HG02759 (cell line): ENCODE results near the gene TBL1X.
"Not testable (repeated sequence)": the region's sequence is repeated elsewhere in the genome, so short reads cannot be mapped to it uniquely, and the experiment has no call there.

Source experiments
- ATAC-seq: cut with Tn5 transposase; IDR thresholded peaks from one replicate; pipeline ENCODE4 v1.9.1; 2021; ENCODE audit warnings: mild to moderate bottlenecking, moderate library complexity; ENCODE audit not compliant: unreplicated experiment

The TBL1X gene

DNA sequence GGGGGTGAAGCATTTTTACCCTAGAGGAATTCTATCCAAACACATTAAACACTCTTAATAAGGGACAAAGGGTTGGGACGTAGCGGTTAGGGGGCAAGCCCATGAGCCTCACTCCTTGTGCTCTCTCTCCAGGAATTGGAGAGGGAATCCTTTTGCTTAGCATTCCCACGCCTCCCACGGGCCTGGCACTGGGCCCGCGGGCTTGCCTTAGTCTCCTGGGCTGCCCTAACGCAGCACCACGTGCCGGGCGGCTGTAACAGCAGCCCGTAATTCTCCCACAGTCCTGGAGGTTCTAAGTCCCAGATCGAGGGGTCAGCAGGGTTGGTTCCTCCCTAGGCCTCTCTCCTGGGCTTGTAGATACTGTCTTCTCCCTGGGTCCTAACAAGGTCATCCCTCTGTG is 67.5 kb downstream of the TBL1X start:
- ATAC-seq = no peak

DNA sequence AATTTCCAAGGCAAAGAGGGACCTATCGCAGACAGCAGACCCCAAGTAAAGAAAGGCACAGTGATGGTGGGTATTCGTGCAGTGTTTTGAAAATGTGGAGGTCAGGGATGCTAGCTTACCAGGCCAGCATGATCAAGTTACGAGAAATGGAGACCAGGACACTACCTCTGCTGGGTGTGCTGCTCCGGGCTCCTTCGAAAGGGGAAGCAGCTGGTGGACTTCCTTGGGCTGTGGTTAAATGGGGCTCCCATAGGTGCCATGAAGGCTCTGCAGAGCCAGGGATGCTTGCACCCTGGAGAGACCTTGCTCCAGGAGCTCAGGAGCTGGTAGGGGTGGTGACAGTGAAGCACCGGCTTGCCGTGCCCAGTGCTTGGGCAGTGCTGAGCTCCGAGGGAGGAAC is 68.8 kb downstream of the TBL1X start:
- ATAC-seq = no peak

DNA sequence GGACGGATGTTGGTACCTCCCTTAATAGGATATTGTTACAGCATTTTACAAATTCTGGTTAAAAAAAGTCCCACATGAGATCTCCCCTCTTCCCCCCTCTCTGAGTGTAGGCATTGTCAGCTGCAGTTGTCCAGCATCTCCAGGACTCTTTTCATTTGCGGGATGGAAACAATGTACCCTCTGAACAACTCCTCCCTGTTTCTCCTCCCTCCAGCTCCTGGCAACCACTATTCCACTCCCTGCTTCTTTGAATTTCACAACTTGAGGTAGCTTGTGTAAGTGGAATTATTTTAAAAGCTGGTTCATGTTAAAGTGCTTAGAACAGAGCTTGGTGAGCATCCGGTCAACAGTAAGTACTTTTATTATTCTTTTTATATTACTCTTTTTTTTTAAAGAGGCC is 69.8 kb downstream of the TBL1X start:
- no peak for ATAC-seq

DNA sequence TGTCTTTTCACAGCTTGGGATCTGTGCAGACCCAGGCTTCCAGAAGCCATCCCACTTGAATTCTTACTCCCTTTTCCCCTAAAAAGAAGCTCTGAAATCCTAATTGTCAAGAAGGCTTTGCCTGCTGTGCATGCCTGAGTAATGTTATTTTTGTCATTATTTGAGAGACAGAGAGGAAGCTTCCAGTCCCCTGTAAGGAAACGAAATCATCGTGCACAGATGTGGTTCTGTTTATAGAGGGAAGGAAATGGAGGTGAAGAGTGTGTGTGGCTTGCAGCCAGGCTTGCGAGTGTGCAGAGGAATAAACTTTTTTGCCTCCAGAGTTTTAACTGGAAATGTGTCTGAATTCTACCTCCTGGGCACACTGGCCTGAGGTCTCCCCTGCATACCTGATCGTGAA is 70.2 kb downstream of the TBL1X start:
- ATAC-seq = no peak

DNA sequence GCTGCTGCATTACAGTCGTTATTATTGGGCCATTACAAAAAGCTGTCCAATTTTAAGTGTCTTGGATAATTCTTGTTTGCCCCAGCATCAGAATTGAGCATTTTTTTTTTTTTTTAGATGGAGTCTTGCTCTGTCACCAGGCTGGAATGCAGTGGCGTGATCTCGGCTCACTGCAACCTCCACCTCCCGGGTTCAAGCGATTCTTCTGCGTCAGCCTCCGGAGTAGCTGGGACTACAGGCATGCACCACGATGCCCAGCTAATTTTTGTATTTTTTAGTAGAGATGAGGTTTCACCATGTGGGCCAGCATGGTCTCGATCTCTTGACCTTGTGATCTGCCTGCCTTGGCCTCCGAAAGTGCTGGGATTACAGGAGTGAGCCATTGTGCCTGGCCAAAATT is 71.3 kb downstream of the TBL1X start:
- ATAC-seq = not testable (repeated sequence)

DNA sequence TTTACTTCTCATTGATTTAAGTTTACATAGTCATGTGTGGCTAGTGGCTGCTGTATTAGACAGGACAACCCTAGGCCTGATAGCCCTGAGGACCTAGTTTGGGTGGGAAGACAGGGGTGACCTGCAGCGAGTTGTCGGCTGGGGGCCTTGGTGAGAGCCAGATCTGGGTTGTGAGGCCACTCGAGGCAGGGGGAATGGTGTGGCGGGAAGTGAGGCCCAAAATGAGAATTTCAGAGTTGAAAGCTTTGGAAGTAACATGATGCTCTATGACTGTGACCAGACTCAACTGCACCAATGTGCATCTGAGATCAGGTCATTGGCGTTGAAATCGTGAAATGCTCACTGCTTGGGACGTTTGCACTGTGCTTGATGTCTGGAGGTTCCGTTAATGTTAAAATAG is 72.9 kb downstream of the TBL1X start:
- no peak for ATAC-seq

DNA sequence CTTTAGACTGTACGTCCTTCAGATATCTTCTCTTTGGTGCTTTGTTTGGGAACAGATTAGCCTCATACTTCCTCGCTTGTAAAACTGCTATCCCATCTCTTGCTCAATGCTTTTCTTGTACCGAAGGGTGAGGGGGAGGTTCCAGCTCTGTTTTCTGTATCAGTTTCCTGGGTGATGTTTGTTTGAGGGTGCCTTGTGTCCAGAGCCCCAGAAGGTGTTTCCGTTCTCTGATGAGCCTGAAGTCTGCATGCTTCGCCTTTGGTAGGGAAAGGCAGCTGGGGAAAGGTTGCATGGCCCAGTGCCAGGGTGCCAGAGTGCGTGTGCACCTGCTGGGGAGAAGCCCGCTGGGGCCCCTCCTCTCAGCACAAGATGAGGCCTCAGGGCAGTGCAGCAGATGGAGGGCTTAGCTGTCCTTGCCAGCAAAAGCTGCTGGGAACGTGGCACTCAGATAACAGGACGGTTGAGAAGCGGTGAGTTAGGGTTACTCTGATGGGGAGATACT is 73.7 kb downstream of the TBL1X start:
- no peak for ATAC-seq

DNA sequence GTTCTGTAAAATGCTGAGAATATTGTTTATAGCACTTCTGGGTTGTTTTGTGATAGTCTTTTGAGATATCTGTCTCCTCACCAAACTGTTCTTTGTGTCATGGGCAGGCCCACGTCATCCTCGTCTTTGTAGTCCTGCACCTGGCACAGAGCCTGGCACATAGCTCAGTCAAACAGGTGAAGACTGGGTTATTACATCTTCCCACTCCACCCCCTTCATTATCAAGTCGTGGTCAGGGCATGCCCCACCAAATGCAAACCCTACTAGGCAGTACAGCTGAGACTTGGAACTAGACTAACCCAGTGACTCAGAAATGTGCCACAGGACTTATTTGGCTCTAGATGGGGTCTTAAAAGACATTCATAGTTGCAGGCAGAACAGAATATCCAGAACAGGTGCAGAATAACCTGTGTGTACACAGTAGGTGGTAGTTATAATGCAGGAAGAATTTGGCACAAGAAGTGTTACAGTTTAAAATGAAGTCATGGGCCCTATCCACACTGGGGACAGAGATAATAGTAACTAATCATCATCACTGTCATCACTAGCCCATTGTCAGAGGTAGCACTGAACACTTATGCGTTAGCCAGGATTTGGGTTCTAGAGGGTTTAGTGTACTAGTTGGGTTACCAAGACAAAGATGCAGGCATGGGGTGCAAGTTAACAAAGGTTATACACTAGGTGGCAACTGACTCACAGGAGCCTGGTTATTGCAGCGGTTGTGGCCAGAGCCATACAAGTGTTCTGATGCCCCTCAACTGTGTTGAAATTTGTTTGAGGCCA is 74.9 kb downstream of the TBL1X start:
- ATAC-seq = no peak

DNA sequence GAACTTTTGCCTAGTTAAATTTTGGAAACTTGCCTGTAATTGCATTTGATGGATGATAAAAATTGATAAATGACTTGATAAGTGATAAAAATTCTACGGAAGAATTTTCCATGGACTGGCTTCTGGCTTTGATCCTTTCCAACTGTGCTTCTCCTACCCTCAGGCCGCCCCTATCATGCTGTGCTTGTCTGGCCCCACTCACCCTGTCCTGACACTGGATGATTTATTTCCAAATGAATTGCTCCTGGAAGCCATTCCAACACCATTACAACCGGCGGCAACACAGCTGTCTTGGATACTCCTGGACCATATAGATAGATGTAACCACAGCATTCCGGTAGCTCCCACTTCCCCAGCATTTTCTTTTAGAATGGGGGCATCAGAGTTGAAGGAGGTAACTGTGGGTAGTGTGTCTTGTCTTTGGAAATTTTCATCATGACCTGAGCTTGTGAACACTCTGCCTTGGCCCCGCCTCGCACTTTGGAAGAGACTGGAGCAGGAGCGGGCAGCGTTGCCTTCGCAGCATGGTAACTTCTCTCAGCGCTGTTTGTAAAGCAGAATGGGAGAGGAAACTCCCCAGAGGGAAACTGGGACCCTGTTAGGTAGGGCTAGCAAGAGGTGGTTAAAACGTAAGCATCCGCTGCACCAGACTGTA is 77.4 kb downstream of the TBL1X start:
- ATAC-seq = no peak

DNA sequence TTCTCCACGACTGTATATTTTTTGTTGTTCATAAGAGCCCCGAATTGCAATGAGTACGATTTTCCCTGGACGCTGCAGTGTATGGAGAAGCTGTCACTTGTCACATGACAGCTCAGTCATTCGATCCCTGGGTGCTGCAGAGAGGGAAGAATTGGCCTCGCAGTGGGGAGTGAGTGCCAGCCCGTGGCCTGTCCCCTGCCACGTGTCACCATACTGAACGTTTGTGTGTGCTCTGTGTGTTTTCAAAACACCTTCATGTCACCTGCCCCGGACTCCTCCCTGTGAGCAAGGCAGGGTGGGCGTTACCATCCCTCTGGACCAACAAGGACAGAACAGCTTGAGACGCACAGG is 77.9 kb downstream of the TBL1X start:
- ATAC-seq = no peak

DNA sequence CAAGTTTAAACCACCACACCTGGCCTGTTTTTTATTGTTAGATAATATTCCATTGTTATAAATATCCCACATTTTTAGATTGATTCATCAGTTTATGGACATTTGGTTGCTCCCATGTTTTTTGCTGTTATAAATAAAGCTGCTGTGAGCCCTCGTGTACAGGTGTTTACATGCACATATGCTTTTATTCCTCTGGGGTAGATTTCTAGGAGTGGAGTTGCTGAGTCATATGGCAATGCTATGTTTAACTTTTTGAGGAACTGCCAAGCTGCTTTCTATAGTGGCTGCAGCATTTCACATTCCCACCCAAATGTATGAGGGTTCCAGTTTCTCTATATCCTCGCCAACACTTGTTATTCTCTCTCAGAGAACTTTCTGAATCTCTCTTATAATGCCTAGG is 90.5 kb downstream of the TBL1X start:
- ATAC-seq = no peak

DNA sequence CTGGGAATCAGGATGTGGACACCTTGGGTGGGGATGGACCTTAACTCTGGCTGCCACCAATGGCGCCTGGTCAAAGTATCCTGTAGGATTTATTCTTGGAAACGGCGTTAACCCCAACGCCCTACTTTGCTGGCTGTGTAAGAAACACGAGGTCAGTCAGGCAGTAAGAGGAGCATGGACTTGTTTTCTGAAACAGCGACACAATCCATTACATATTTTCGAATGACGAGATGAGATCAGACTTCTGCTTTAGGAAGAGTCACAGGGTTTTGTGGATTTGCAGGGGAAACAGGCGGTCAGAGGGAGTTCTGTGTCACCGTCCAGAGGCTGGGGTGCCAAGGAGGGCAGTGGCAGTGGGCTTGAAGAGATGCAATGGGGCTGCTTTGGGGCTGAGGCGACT is 92.2 kb downstream of the TBL1X start:
- no peak for ATAC-seq

DNA sequence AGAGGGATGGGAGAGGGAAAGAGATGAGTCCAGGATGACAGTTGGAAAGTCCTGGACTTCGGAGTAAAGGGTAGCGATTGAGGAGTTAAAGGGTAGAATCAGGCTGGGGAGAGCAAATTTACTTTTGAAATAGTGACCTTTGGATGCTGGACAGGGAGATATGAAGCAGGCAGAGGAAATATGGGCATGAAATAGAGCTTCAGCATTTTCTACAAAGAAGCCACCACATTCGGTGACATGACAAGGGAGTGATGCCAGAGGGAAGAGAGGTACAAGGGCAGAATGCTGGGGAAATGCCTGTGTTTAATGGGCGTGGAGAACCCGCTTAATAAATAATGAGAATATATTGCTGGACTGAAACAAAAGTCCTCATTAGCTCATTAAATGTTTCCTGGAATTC is 92.7 kb downstream of the TBL1X start:
- ATAC-seq = no peak

DNA sequence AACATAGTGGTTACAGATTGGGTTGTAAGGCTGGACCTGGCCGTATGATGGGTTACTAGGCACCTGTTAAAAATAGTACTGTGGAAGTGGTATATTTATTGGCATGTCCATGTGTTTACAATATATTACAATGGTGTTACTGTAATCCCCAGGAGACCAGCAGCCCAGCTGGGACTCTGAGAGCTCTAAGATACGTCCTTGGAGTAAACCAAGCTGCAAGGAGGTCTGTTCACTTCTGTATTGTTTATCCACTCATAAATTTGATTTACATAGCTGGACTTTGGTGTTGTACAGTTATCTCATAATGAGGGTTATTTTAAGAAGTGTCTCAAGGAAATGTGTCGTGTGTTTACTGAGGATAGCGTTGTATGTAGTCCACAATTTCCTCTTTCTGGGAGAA is 93.8 kb downstream of the TBL1X start:
- no peak for ATAC-seq

DNA sequence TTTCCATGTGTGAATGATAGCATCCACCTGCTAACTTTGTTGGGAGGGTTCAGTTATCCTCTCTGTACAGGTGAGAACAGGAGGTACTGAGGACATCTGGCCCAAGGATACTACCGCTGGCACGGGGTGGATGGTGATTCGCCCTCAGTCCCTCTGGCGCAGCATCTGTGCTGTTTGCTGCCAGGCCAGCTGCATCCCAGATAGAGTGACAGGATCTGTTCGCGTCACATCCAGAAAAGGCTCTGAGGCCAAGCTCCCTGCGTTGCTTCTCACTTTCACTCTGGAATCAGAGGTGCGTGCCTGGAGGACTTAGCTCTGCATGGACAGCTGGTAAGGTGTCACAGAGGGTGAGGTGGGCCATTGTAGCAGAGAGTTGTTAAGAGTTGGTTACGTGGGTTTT is 95.4 kb downstream of the TBL1X start:
- no peak for ATAC-seq

DNA sequence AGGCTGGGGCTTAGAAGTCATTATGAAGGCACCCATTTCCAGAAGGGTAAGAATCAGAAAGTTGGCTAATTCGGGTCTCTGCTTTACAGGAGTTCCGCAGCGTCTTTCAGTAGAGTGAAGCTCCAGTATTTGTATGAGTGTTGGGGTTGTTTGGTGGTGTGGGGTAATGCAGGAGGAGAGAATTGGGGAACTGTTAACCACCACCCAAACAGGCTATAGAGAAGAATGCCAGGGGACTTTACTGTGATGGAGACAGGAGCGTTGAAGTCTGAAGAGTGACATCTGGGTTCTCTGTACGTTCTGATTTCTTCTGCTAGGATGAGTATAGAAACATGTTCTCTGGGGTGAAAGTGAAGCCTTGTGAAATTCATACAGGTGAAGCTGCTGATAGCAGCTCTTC is 96.3 kb downstream of the TBL1X start:
- ATAC-seq = no peak

DNA sequence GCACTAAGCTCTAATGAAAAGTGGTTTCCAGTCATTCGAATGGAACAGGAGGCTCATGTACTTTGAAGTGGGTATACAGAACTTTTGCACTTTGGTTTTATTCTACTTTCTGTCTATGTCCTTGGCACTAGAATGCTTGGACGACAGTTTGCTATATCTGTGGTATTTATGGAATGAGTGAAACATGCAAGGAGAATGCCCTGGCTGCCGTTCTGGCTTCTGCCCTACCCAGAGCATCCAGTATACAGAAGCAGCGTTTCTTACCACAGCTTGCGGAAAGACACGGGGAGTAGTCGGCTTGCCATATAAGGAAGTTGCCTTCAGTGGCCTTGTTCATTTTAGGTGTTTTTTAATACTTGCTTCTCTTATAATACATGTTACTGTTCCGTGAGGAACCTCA is 98.0 kb downstream of the TBL1X start:
- no peak for ATAC-seq

DNA sequence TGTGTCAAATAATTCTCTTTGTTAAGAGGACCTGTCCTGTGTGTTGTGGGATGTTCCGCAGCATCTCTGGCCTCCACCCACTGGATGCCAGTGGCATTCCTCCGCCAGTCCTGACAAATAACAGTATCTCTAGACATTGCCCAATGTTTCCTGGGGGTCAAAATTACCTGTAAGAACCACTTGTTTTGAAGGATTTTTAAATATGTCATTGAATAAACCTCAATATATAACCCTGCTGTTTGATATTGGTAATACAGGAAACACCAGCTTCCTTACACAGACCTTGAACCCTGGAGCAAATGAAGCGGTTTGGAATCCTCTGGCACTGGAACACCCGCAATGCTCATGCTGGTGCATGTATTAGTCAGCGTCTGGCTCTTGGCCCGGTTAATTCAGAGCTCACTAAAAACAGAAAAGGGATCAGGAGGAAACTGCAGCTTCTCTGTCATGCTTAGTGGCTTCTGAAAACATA is 101.3 kb downstream of the TBL1X start:
- ATAC-seq = no peak

DNA sequence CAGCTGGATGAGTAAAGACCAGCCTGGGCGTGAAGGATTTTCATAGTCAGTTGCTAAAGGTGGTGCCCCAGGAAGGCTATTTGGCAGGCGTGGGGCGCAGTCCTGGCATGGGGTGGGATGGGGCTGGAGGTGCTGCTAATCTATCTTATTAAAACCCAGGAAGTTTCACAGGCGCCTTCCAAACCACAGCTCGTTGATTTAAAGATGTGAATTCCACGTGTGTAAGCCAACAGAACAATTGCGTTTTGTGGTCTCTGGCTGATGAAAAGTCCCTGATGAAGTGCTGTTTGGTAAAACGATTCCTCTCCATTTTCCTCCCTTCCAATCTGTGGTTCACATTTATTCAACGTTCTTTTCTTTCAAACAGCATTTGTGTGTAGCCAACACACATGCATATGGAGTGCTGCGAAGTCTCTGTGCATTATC is 105.0 kb downstream of the TBL1X start:
- no peak for ATAC-seq

DNA sequence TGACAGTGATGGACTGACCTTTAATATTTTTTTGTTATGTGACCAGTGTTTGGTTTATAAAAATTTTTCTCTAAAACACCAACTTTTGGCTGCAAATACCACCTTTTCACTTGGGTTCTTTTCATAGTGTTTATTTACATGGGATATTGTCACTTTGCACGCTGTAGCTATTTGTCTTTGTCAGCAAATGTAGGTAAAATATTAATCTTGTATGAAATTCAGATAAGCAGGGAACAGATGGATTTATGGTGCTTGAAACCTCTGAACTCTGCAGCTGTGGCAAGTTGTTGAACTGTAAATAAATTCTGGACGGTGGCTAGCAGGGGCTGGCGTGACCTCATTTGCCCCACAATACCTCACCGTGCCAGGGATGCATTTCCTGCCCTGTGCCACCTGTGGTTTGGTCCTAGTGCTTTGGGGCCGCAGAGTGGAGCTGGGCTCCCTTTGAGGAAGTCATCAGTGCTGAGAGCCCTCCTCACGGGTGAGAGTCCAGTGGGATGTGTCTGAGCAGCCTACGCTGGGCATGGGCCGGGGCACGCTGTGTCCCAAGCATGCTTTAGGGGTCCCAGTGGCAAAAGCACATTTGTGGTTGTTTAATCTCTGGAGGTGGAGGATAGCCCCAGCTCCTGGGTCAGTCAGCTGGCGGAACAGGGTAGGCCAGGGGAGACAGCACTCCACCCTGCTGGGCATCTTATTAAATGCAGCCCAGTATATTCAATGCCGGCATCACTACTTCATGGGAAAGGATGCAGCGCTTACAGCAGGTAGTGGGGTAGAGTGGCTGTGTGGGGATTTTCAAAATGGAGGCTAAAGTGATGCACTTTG is 108.6 kb downstream of the TBL1X start:
- ATAC-seq = peak; percentile 49

DNA sequence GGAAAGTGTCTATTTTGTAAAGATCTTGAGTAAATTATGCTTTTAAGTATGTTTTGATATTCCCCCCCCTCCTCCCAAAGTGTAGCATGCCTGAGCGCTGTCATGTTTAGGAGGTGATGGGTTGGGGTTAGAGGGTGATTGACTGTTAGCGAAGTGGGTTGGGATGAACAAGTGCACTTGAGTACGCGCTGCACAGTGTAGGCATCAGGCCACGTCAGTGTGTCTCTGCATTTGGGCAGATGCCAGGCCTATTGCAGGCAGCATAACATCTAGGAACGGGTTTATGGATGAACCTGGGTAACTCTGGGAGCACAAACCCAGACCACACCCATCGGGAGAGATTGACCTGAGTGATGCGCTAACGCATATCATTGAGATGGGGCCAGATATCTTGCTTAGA is 111.2 kb downstream of the TBL1X start:
- ATAC-seq = no peak

DNA sequence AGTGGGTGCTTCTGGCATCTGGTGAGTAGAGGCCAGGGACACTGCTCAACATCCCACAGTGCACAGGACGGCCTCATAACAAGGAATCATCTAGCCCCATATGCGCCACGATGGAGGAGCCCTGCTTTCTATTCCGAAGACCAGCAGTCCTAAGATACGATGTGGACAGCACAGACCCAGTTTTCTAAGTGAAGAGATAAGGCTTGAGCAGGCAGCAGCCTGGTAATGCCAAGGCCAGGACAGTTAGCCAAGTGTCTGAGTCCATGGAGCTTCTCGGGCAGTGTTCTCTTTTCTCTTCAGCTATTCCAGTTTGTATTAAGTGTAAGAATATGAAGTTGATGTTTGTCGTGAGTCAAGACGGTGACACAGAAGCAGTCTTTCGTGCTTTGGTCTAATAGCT is 112.7 kb downstream of the TBL1X start:
- ATAC-seq = no peak
